ENCODE data around the gene PRB3. TPM values are rescaled to one million over a fixed set of nuclear protein-coding genes. Genes with fewer than 3 reads are reported as not detected.

The PRB3 gene
- total and polyA plus RNA-seq, 11 donors, result not detected

DNA sequence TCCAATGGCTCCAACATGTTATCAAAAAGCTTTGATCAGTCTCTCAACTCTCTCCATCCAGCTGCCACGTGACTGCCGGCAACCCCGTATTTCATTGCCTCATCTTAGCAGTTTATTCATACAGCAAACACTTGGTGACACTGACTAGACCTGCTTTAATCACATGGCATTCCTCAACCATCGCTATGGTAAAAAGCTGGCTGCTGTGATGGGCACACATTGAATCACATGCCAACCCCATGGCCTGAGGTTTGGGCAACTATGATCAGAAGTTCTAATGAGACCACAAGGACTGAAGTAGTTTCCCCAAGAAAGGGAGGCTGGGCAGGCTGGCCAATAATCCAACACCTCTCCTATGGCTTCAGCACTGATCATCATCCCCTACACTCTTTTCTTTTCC, 42.1 kb downstream of the PRB3 start:
- Histone ChIP-seq H3K27ac (no peak overlapping the region), H3K36me3 (no peaks in the 10 kb centered on the region), H3K27me3 (no peaks in the 10 kb centered on the region), H3K4me3 (no peak overlapping the region), H3K4me1 (no peaks in the 10 kb centered on the region), H3K9me3 (peaks cover 0 to 6% (median 0%) of the 10 kb centered on the region in 12 donors)
- ATAC-seq (no peak), DNase-seq (no peak)
- intact Hi-C loops (cut with DNase I), result loop anchor here in 5 of 10 donors (2.0 to 10.0 kb wide), 3 partner anchors 257 to 260 kb away; no protein-coding TSS in a partner anchor
- 77 to 84% (median 81%) methylated on average over 4 of the region's 4 CpGs for WGBS, 4 donors
- TF ChIP-seq, protein P1, sequence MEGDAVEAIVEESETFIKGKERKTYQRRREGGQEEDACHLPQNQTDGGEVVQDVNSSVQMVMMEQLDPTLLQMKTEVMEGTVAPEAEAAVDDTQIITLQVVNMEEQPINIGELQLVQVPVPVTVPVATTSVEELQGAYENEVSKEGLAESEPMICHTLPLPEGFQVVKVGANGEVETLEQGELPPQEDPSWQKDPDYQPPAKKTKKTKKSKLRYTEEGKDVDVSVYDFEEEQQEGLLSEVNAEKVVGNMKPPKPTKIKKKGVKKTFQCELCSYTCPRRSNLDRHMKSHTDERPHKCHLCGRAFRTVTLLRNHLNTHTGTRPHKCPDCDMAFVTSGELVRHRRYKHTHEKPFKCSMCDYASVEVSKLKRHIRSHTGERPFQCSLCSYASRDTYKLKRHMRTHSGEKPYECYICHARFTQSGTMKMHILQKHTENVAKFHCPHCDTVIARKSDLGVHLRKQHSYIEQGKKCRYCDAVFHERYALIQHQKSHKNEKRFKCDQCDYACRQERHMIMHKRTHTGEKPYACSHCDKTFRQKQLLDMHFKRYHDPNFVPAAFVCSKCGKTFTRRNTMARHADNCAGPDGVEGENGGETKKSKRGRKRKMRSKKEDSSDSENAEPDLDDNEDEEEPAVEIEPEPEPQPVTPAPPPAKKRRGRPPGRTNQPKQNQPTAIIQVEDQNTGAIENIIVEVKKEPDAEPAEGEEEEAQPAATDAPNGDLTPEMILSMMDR (IDR thresholded peaks at IDR 0.05), result no peak
- TF ChIP-seq POLR2A (IDR thresholded peaks at IDR 0.05), result no peak

Other genes with a start within 250 kb of the PRB3 start
- 1 to 10 TPM in 3 of 9 donors, under 1 TPM in 5, not detected in 1; 0.44 to 2.5 (median 0.86) TPM for gene TAS2R19, start 247.1 kb downstream of the PRB3 start, total RNA-seq
- gene TAS2R19, start 247.1 kb downstream of the PRB3 start, polyA plus RNA-seq, result under 1 TPM in 1 of 2 donors, not detected in 1; 0.17 TPM
- gene TAS2R31, start 238.3 kb downstream of the PRB3 start, total RNA-seq, result 1 to 10 TPM in 2 of 9 donors, under 1 TPM in 4, not detected in 3; 0.48 to 1.8 (median 0.66) TPM
- under 1 TPM in 1 of 2 donors, not detected in 1; 0.50 TPM for gene TAS2R31, start 238.3 kb downstream of the PRB3 start, polyA plus RNA-seq
- 1 to 10 TPM in 2 of 9 donors, under 1 TPM in 3, not detected in 4; 0.37 to 1.6 (median 0.79) TPM for gene TAS2R46, start 207.4 kb downstream of the PRB3 start, total RNA-seq
- not detected for gene TAS2R46, start 207.4 kb downstream of the PRB3 start, polyA plus RNA-seq
- gene TAS2R43, start 177.4 kb downstream of the PRB3 start, total RNA-seq, result under 1 TPM in 2 of 9 donors, not detected in 7; 0.37 to 0.88 TPM
- gene TAS2R43, start 177.4 kb downstream of the PRB3 start, polyA plus RNA-seq, result not detected
- 1 to 10 TPM in 4 of 9 donors, under 1 TPM in 5; 0.47 to 1.5 (median 0.82) TPM for gene TAS2R30, start 135.1 kb downstream of the PRB3 start, total RNA-seq
- gene TAS2R30, start 135.1 kb downstream of the PRB3 start, polyA plus RNA-seq, result under 1 TPM in 1 of 2 donors, not detected in 1; 0.15 TPM
- 10 to 100 TPM; 13.0 to 24.5 (median 16.9) TPM for gene SMIM10L1, start 98.5 kb downstream of the PRB3 start, total RNA-seq
- 10 to 100 TPM; 12.9 to 23.7 TPM for gene SMIM10L1, start 98.5 kb downstream of the PRB3 start, polyA plus RNA-seq
- gene TAS2R42, start 82.8 kb downstream of the PRB3 start, total RNA-seq, result not detected
- gene TAS2R42, start 82.8 kb downstream of the PRB3 start, polyA plus RNA-seq, result not detected
- gene PRB4, start 40.7 kb upstream of the PRB3 start, total RNA-seq, result not detected
- gene PRB4, start 40.7 kb upstream of the PRB3 start, polyA plus RNA-seq, result not detected
- gene PRB2, start 125.9 kb upstream of the PRB3 start, total RNA-seq, result not detected
- gene PRB2, start 125.9 kb upstream of the PRB3 start, polyA plus RNA-seq, result not detected